IPS DF 4.7 (cell line): ENCODE measurements around the gene KLK6.
A peak's percentile ranks its signal among the peaks of the same experiment; 100 is the strongest.

Source experiments
- DNase-seq: peaks from one replicate; pipeline ENCODE4 v3.0.0-alpha.2; 2013; ENCODE audit warnings: low spot score; ENCODE audit errors: extremely low read depth

KLK6 gene

GRCh38 chr19:50911206-50912101 lies 57.9 kb downstream of the KLK6 start, which contains the start of gene KLK4:
TSS of gene KLK4 (minus strand) at chr19:50911395. CDS start at chr19:50910738, 657 bp downstream.
- no peak for DNase-seq

- DNase-seq: no peak
These were observed 58.7 kb downstream of the KLK6 start for GRCh38 chr19:50910722-50911121.

GRCh38 chr19:50909240-50910070 lies 59.9 kb downstream of the KLK6 start:
- DNase-seq: peak; percentile 60
